Endothelial cell of umbilical vein (primary cell): ENCODE data around the gene FAM210A. TPM values are rescaled to one million over a fixed set of nuclear protein-coding genes. Genes with fewer than 3 reads are reported as not detected.

Source experiments
- BruUV-seq: library from RNA; stranded (reverse); fragments of 400-500 nt; replicated peaks from 2 replicates; lab custom pipeline; 2021; lab: Mats Ljungman, UMichigan
- CTCF ChIA-PET: fragments of 300-600, 350-600 bp; sonication (Branson Sonifier 250); formaldehyde crosslinking; loops from one replicate; lab custom pipeline; 2021; ENCODE audit warnings: antibody characterized with exemption, inconsistent platforms; lab: Charles Lee
- POLR2A ChIA-PET: fragments of 300-600, 350-600 bp; sonication (Branson Sonifier 250); formaldehyde crosslinking; loops from one replicate; lab custom pipeline; 2021; ENCODE audit warnings: antibody characterized with exemption, inconsistent platforms; lab: Charles Lee
- DNase-seq: peaks from one replicate; pipeline ENCODE4 v3.0.0-alpha.2; 2011; ENCODE audit warnings: low read depth, low spot score
- FAIRE-seq: peaks from 2 replicates; lab custom pipeline; 2011; peaks lifted over from hg19 to GRCh38; lab: Jason Lieb, UNC
- H2AFZ ChIP-seq: 2 replicates; pipeline ENCODE4 v1.6.0; 2012; ENCODE audit warnings: low read depth, low read length, control low read depth, inconsistent platforms
- H3K27ac ChIP-seq: 2 replicates; pipeline ENCODE4 v1.5.1; 2011; ENCODE audit warnings: low read depth, mild to moderate bottlenecking, control low read depth, low read length, moderate library complexity; ENCODE audit not compliant: insufficient read depth
- H3K27me3 ChIP-seq, 2 experiments: 2 replicates each; pipeline versions ENCODE4 v1.6.0 to v1.6.1; 2011; ENCODE audit warnings: low read length in 2 of 2, mixed read lengths in 1 of 2; ENCODE audit not compliant: control insufficient read depth in 2 of 2, insufficient read depth in 2 of 2
- H3K36me3 ChIP-seq, 2 experiments: 2 replicates in 1 of 2; 3 replicates in 1 of 2; pipeline ENCODE4 v1.5.1; 2011; ENCODE audit warnings: low read length in 2 of 2, mild to moderate bottlenecking in 1 of 2, moderate library complexity in 1 of 2; ENCODE audit not compliant: control insufficient read depth in 2 of 2, insufficient read depth in 2 of 2; ENCODE audit errors: extremely low read depth in 1 of 2
- H3K4me1 ChIP-seq: 3 replicates; pipeline ENCODE4 v1.5.1; 2011; ENCODE audit warnings: mild to moderate bottlenecking, low read length; ENCODE audit not compliant: control insufficient read depth, insufficient read depth; ENCODE audit errors: extremely low read depth
- H3K4me2 ChIP-seq: 2 replicates; pipeline ENCODE4 v1.6.1; 2011; ENCODE audit warnings: low read length, control low read depth, mixed read lengths; ENCODE audit not compliant: insufficient read depth
- H3K4me3 ChIP-seq, 3 experiments: fragments of 200-600 bp in 1 of 3; sonication (generic), shearing (Covaris generic) in 1 of 3; replicated peaks in 1 of 3; 2 replicates each; pipeline ENCODE4 v1.5.1; 2011 to 2016; ENCODE audit warnings: control low read depth in 3 of 3, low read length in 3 of 3, mild to moderate bottlenecking in 2 of 3, inconsistent platforms in 1 of 3, low read depth in 1 of 3, moderate library complexity in 1 of 3; ENCODE audit not compliant: insufficient read depth in 1 of 3
- H3K79me2 ChIP-seq: 2 replicates; pipeline ENCODE4 v1.6.0; 2012; ENCODE audit warnings: low read length, inconsistent platforms; ENCODE audit not compliant: control insufficient read depth, insufficient read depth
- H3K9ac ChIP-seq: replicated peaks from 2 replicates; pipeline ENCODE3; 2011; ENCODE audit warnings: low read length, control low read depth; ENCODE audit not compliant: insufficient read depth; ENCODE audit errors: extremely low read depth
- H3K9me1 ChIP-seq: replicated peaks from 3 replicates; pipeline ENCODE4 v1.6.0; 2011; ENCODE audit warnings: mild to moderate bottlenecking, low read length; ENCODE audit not compliant: control insufficient read depth, insufficient read depth; ENCODE audit errors: extremely low read depth
- H3K9me3 ChIP-seq: replicated peaks from 2 replicates; pipeline ENCODE4 v1.5.1; 2012; ENCODE audit warnings: low read length, inconsistent platforms; ENCODE audit not compliant: control insufficient read depth, insufficient read depth
- H4K20me1 ChIP-seq: replicated peaks from 2 replicates; pipeline ENCODE3; 2011; ENCODE audit warnings: mild to moderate bottlenecking, low read length; ENCODE audit not compliant: control insufficient read depth, insufficient read depth; ENCODE audit errors: extremely low read depth
- CTCF ChIP-seq, 2 donors: IDR thresholded peaks; 1 replicate in 1 of 2; 2 replicates in 1 of 2; pipeline ENCODE4 v1.5.1; 2011; ENCODE audit warnings: low read length in 2 of 2, mild to moderate bottlenecking in 2 of 2, moderate library complexity in 2 of 2, control low read depth in 1 of 2, inconsistent platforms in 1 of 2, low read depth in 1 of 2; ENCODE audit not compliant: insufficient read depth in 1 of 2; ENCODE audit errors: extremely low read depth in 1 of 2
- EZH2 ChIP-seq: IDR thresholded peaks from 2 replicates; pipeline ENCODE4 v1.6.1; 2012; ENCODE audit warnings: borderline replicate concordance, low read depth, mild to moderate bottlenecking, moderate library complexity, low read length, inconsistent platforms; ENCODE audit not compliant: severe bottlenecking
- FOS ChIP-seq: IDR thresholded peaks from 2 replicates; pipeline ENCODE4 v1.6.1; 2011; ENCODE audit warnings: mild to moderate bottlenecking, low read length, moderate library complexity, borderline replicate concordance; ENCODE audit not compliant: insufficient read depth
- GATA2 ChIP-seq: IDR thresholded peaks from 2 replicates; pipeline ENCODE4 v1.7.0; 2011; ENCODE audit warnings: low read depth, mild to moderate bottlenecking, moderate library complexity, mixed read lengths, low read length; ENCODE audit not compliant: insufficient read length, insufficient read depth
- JUN ChIP-seq: IDR thresholded peaks from 2 replicates; pipeline ENCODE4 v1.6.1; 2011; ENCODE audit warnings: borderline replicate concordance, low read depth; ENCODE audit not compliant: insufficient read length, insufficient read depth
- MAX ChIP-seq: IDR thresholded peaks from 2 replicates; pipeline ENCODE4 v1.6.1; 2011; ENCODE audit not compliant: insufficient read depth, insufficient read length
- MYC ChIP-seq: IDR thresholded peaks from one replicate; pipeline ENCODE4 v1.6.1; 2011; ENCODE audit warnings: mild to moderate bottlenecking, low read depth, low read length
- POLR2A ChIP-seq: IDR thresholded peaks from 2 replicates; pipeline ENCODE4 v1.6.1; 2012; ENCODE audit warnings: low read depth, mild to moderate bottlenecking, control low read depth, low read length
- POLR2AphosphoS5 ChIP-seq: IDR thresholded peaks from 2 replicates; pipeline ENCODE4 v1.6.1; 2012; ENCODE audit warnings: low read depth, mild to moderate bottlenecking, control low read depth, low read length, moderate library complexity; ENCODE audit not compliant: insufficient read depth
- dilution Hi-C: fragments of 300-500 bp; cut with MboI; formaldehyde crosslinking; loops from one replicate; pipeline ENCODE4 v1.15.0; 2019; ENCODE audit warnings: low sequenced_read_pairs; ENCODE audit not compliant: extremely low pct_ligation_motif_present
- intact Hi-C: fragments of 100-400 bp; cut with micrococcal nuclease; formaldehyde crosslinking; loops from one replicate; pipeline ENCODE4 v1.10.0; 2022
- polyA plus RNA-seq, 4 experiments: library from polyadenylated mRNA; depleted of rRNA in 3 of 4; stranded (reverse) in 3 of 4; unstranded in 1 of 4; fragments of >200 nt; gene quantifications; 2 replicates each; pipeline versions ENCODE4 v1.2.1 to v1.2.3, GENCODE V29; 2011 to 2012; ENCODE audit warnings: missing spikeins in 1 of 4
- total RNA-seq: library from RNA; stranded (reverse); gene quantifications from 2 replicates; pipeline ENCODE4 v1.2.3, GENCODE V29; 2021

The FAM210A gene
- total and polyA plus RNA-seq, 2 donors (not counting 3 experiments of a cell fraction or from before 2014, with no cell fraction given), result 7.1 to 17.3 TPM

- H3K27ac ChIP-seq, result no peak overlapping the region
- H3K79me2 ChIP-seq, result no peaks in the 10 kb centered on the region
- H4K20me1 ChIP-seq, result no peaks in the 10 kb centered on the region
- FAIRE-seq, result no peak
- no peak overlapping the region for H2AFZ ChIP-seq
- DNase-seq, result no peak
- no peaks in the 10 kb centered on the region for H3K9me1 ChIP-seq
- H3K27me3 ChIP-seq, result peaks cover 6 to 8% of the 10 kb centered on the region in 2 experiments
- no peaks in the 10 kb centered on the region for H3K36me3 ChIP-seq
- dilution Hi-C loops (no loop called here), intact Hi-C loops (no loop called here)
- H3K4me3 ChIP-seq, result no peak overlapping the region
- H3K9me3 ChIP-seq, result no peaks in the 10 kb centered on the region
- POLR2A ChIA-PET, result no interaction called here
- CTCF ChIA-PET, result no interaction called here
- peaks cover 6% of the 10 kb centered on the region for H3K4me1 ChIP-seq
- BruUV-seq, result no TSS peak
- no peak overlapping the region for H3K9ac ChIP-seq
- no peak overlapping the region for H3K4me2 ChIP-seq
- TF ChIP-seq JUN (no peak), EZH2 (no peak), POLR2AphosphoS5 (no peak), CTCF (IDR thresholded peaks at IDR 0.05; ENCODE audit: extremely low read depth in 1 of 2, insufficient read depth in 1 of 2, low read depth in 1 of 2, low read length in 2 of 2) (no peak), GATA2 (no peak), MYC (no peak), MAX (no peak), POLR2A (no peak), FOS (no peak)
These were observed 108.4 kb downstream of the FAM210A start for GRCh38 chr18:13617826-13618515.
